IMR-90 (cell line): ENCODE data around the gene SCFD2.

ENCODE experiments used
- BHLHE40 ChIP-seq: fragments of 150-350 bp; IDR thresholded peaks from 2 replicates; pipeline ENCODE4 v1.6.1; 2016; ENCODE audit warnings: mild to moderate bottlenecking, low read depth, low read length
- CEBPB ChIP-seq: IDR thresholded peaks from 2 replicates; pipeline ENCODE4 v1.6.1; 2012; ENCODE audit warnings: low read depth, low read length, improper control_type of control experiment
- CHD1 ChIP-seq: IDR thresholded peaks from 2 replicates; pipeline ENCODE4 v1.6.1; 2012; ENCODE audit warnings: low read depth, low read length, improper control_type of control experiment
- CTCF ChIP-seq: conservative IDR thresholded peaks from 2 replicates; pipeline ENCODE4 v1.5.1; 2012; ENCODE audit warnings: mild to moderate bottlenecking, low read depth, low read length, improper control_type of control experiment
- ELK1 ChIP-seq: fragments of 150-350 bp; IDR thresholded peaks from 2 replicates; pipeline ENCODE4 v1.6.1; 2016; ENCODE audit warnings: low read depth, mild to moderate bottlenecking, low read length, moderate library complexity, borderline replicate concordance
- FOS ChIP-seq: fragments of 150-350 bp; IDR thresholded peaks from 2 replicates; pipeline ENCODE4 v1.6.1; 2016; ENCODE audit warnings: low read depth, low read length
- MAFK ChIP-seq: IDR thresholded peaks from 2 replicates; pipeline ENCODE4 v1.6.1; 2012; ENCODE audit warnings: low read depth, low read length, improper control_type of control experiment
- MAZ ChIP-seq: IDR thresholded peaks from 2 replicates; pipeline ENCODE4 v1.6.1; 2012; ENCODE audit warnings: low read depth, mild to moderate bottlenecking, low read length, improper control_type of control experiment, moderate library complexity, borderline replicate concordance
- MXI1 ChIP-seq: IDR thresholded peaks from 2 replicates; pipeline ENCODE4 v1.6.1; 2012; ENCODE audit warnings: low read depth, mild to moderate bottlenecking, low read length, moderate library complexity, borderline replicate concordance
- NFE2L2 ChIP-seq: fragments of 150-350 bp; IDR thresholded peaks from 2 replicates; pipeline ENCODE4 v1.6.1; 2016; ENCODE audit warnings: low read depth, mild to moderate bottlenecking, low read length
- POLR2A ChIP-seq: IDR thresholded peaks from 2 replicates; pipeline ENCODE4 v1.6.1; 2012; ENCODE audit warnings: mild to moderate bottlenecking, low read depth, low read length
- RAD21 ChIP-seq: IDR thresholded peaks from 2 replicates; pipeline ENCODE4 v1.6.1; 2012; ENCODE audit warnings: low read length, improper control_type of control experiment
- SMC3 ChIP-seq: fragments of 150-350 bp; IDR thresholded peaks from 2 replicates; pipeline ENCODE4 v1.6.1; 2016; ENCODE audit warnings: low read depth, mild to moderate bottlenecking, antibody characterized with exemption, low read length, moderate library complexity
- TF ChIP-seq, protein P1 (sequence below): fragments of 150-350 bp; IDR thresholded peaks from 2 replicates; pipeline ENCODE4 v1.6.1; 2017; ENCODE audit warnings: mild to moderate bottlenecking, antibody characterized with exemption, low read length, low read depth

- no peak for TF ChIP-seq SMC3
- no peak for TF ChIP-seq CTCF
- TF ChIP-seq FOS = no peak
- no peak for TF ChIP-seq POLR2A
- TF ChIP-seq CHD1 = no peak
- TF ChIP-seq MAZ = no peak
- TF ChIP-seq, protein P1, sequence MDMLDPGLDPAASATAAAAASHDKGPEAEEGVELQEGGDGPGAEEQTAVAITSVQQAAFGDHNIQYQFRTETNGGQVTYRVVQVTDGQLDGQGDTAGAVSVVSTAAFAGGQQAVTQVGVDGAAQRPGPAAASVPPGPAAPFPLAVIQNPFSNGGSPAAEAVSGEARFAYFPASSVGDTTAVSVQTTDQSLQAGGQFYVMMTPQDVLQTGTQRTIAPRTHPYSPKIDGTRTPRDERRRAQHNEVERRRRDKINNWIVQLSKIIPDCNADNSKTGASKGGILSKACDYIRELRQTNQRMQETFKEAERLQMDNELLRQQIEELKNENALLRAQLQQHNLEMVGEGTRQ = no peak
- no peak for TF ChIP-seq MAFK
- no peak for TF ChIP-seq NFE2L2
- no peak for TF ChIP-seq RAD21
- TF ChIP-seq MXI1 = no peak
- no peak for TF ChIP-seq ELK1
- TF ChIP-seq CEBPB = no peak
- no peak for TF ChIP-seq BHLHE40
Observed at GRCh38 chr4:52977252-52977651, 388.6 kb downstream of the SCFD2 start.
